Activated CD8-positive, alpha-beta memory T cell treated with anti-CD3 and anti-CD28 coated beads, Interleukin-2, amount 50 U/mL, for 48 hours (primary cell): Measurements from ENCODE around the gene ZC3H12D.
"Not testable (repeated sequence)": the region's sequence is repeated elsewhere in the genome, so short reads cannot be mapped to it uniquely, and the experiment has no call there.

Experiments
- DNase-seq: peaks from one replicate; pipeline ENCODE4 v3.0.0-alpha.2; 2020

Gene ZC3H12D

GRCh38 chr6:149457316-149457884 is 27.4 kb downstream of the ZC3H12D start:
- no peak for DNase-seq

DNA sequence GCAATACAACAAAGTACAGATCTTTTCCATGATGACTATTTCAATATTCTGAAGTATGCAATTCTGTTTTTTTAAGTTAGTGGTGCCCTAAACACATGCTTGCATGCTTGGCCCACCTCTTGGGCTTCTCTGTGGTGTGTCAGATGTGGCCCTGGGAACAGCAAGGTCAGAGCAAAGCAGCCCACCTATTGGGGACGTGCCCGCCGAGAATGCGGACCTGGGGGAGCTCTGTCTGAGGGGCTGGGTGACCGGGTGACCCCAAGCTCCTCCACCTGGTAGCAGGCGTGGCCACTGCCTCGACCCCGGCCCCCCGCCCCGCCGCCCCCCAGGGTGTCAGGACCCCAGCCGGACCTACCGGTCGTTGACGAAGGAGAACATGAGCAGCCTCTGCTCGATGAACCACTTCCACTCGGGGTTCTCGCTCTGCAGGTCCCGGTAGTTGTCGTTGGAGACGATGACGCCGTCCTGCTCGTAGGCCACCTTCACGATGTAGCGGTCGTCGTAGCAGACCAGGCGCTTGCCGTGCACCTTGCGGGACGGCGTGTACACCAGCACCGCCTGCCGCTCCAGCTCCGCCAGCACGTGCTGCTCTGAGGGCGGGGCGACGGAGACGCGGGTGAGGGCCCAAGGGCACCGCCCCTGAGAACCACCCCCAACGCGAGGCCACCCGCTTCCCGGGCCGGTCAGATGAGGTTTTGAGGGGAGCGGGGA is 28.3 kb downstream of the ZC3H12D start:
- no peak for DNase-seq

DNA sequence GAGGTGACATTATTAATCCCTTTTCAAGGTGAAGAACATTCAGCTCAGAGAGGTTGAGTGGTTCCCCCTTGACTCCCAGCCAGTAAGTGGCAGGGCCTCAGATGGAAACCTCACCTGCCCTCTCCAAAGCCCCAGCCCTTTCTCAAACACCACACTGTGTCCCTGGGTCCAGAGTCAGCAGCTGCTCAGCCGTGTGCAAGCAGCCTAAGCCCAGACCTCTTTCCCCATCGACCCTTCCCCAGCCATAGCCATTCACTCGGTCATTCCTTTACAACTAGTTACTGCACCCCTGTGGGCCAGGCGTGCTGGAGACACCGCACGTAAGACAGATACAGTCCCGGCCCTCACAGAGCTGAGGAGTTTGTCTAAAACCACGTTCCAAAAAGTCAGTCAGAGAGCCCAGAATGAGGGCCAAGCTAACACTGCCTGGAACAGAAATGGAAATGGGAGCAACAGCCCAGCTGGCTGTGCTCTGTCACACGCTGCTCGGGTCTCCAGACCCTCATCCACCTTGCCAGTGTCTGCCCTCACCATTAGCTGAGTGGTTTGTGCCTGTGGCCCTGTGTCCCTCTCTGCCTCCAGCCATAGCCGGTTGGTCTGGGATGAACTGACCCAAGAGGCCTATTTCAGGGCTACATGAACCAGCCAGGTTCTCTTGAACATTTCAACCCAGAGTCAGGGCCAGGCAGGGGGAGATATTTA is 29.6 kb downstream of the ZC3H12D start:
- no peak for DNase-seq

DNA sequence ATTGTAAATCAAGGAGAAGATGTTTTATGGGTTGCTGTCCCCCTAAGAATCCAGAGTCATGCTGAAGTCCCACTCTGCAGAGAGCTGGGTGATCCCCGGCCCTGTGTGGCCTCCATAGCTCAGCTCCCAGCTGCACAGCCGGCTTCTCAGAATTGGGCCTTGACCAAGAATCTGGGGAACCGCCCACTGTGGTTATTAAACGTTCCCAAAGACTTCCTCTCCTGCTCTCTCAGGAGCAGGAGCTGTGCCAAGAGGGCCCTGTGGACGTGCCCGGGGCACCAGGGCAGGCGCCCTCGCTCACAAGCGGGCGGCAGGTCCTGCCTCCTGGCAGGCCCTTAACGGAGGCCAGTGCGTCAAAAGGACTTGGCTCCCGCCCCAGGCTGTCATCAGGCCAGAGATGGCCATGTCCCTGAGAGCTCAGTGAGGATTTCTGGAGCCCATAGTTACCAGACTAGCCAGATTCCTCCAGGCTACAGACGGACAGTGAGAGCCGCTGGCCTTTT is 30.4 kb downstream of the ZC3H12D start:
- no peak for DNase-seq

DNA sequence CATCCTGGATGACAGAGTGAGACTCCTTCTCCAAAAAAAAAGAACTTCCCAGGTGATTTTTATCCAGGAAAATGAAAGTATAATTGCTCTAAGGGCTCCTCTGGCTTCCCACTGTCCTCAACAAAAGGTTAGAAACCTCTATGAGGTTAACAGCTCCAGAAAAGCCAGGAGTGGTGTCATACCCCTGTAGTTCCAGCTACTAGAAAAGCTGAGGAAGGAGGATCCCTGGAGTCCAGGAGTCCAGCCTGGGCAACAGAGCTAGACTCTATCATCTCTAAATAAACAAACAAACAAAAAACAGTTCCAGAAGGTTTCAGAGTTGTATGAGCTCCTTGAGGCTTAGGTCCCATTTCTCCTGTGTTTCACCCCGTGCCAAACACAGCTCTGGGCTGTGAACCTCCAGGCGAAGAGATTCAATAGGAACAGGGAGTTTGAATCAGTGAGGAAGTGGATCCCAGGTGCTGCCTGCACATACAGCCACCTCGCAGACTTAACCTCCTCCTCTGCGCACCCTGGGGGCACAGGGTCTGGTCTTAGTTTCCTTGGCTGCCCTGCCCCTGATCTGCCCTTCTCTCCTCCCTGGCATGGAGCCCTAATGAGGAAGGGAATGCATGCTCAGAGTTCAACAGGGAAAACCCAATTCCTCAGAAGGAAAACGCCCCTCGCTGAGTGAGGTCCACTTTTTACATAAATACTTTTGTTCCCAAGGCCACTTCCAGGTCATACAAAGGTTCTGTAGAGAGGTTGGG is 31.0 kb downstream of the ZC3H12D start:
- DNase-seq: no peak

DNA sequence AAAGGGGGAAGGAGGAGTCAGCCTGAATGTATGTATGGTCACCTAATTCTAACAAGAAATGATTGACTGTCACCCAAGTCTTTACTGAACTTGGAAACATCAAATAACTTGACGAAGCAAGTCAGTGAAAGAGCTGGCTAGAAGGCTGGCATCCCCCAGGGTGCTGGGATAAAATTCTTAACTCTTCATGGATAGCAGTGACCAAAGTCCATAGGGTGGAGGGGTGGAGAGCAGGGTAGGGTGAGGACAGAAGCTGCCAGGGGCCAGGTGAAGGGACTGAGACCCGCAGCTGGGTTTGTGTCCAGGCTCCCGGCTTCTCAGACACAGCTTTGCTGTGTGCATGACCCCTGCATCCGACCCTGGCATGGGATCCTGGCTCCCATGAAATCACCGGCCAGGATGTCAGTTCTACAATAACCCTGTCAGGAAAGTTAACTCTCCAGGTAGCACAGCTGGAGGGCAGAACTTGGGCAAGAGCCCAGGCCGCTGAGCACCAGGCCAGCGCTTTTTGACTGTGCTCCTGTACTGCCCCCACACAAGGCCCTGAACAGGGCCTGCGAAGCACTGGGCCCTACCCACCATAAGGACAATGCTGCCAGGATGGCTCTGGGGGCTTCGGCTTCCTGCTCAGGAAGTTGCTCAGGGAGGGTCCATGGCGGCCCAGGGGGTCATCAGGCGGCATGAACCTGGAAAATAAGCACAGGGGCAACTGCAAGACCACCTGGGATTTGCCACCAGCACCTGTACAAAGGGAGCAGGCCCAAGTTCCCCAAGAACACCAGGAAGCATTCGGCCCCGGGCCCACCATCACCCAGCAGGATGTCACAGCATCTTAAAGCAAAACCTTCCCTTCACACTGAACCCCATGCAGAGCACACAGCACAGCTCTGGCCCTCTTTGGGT is 32.5 kb downstream of the ZC3H12D start:
- no peak for DNase-seq

GRCh38 chr6:149451376-149452036 is 33.3 kb downstream of the ZC3H12D start:
- no peak for DNase-seq

- DNase-seq: no peak
Observed at GRCh38 chr6:149450679-149451375, 34.0 kb downstream of the ZC3H12D start.

DNA sequence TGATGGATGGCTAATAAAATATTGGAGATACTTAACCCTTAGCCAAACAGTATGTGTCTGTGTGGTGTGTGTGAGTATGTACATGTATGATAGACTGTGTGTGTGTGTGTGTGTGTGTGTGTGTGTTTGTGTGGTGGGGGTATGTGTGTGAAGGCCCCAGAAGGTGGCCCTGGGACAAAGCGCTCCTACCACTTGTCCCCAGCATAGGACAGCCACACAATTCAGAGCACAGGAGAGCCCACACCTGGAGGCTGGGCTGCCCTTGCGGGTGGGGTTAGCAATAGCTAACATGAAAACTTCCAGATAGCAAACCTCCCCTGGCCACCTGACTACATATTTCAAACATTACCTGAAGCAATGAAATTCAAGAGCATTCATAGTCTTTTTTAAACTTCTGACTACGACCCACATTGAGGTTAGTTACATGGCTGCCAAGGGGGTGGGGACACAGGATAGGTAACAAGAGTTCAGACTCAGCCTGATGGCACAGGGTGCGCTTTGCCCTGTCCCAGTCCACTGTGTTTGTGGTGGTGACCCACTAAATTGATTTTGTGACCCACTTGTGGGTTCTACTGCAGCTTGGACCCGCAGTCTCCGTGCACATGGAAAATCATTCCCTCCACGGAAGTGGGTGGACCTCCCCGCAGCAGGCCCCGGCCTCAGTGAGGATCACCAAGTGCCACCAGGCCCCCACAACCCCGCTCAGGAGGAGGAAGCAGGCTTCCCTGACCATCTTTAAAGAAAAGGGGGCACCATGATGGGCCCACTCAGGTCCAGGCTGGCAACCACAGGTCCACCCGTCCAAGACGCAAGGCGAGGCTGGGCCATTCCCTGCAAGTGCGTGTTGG is 34.8 kb downstream of the ZC3H12D start:
- DNase-seq: no peak

DNA sequence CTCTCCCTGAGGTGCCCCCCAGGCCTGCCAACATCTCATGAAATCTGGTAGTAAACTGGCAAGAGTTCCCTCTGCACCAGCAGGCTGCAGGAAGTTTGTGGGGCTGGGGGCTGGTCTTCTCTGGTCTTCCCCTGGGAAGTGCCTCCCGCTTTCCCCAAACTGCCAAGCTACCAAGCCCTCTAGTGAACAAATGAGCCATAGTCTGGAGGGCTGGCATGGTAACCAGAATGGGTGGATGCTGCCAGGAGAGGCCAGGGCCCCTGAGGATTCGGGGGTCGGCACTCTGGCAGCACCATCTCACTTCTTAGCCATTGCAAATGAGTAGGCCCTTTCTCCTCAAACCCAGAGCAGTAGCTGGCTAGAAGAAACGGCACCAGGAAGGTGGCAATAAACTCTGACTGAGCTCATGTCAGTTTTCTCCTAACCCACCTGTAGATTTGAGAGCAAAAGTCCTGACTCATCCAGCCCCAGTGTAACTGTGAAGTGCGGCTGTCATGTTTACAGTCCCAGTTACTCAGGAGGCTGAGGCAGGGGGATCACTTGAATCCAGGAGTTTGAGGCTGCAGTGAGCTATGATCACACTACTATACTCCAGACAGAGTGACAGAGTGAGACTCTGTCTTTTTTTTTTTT is 35.9 kb downstream of the ZC3H12D start:
- no peak for DNase-seq

DNA sequence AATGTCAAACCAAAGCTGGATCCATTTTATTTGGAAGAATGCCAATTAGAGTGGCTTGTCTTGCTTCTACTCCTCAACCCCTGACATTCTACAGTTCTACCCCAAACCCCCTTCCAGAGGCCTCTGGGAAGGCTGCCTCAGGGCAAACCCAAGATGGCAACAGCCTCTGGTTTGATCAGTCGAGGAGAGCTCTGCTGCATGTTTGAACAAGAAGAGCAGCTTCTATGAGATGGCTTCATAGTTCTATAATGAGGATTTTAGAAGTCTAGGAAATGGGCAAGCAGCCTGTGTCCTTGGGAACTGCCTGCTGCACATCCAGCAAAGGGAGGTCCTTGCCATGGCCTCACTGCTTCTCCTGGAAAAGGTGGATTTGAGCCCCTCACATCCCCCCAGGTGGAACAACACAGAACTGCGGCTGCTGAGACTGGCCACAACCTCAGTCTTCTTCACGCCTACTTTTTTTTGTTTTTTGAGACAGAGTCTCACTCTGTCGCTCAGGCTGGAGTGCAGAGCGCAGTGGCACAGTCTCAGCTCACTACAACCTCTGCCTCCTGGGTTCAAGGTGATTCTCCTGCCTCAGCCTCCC is 37.9 kb downstream of the ZC3H12D start:
- DNase-seq: no peak

- no peak for DNase-seq
Observed at GRCh38 chr6:149445573-149445972, 39.2 kb downstream of the ZC3H12D start.

DNA sequence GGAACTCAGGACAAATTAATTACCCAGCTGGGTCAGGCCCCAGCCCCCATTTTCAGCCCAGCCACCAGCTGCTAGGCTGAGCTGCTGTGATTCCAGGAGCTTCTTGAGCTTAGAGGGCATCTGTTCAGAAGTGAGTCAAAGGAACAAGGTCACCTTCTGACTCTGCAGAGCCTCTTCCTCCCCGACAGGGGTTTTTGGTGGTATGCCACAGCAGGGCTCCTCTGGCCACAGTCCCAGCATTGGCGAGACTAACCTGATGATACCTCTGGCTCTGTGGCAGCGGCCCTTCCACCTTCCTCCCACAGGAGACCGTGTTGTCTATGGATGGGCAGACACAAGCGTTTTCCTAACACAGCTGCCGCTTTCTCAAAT is 39.7 kb downstream of the ZC3H12D start:
- DNase-seq: no peak

- DNase-seq: not testable (repeated sequence)
Observed at GRCh38 chr6:149444360-149445094, 40.3 kb downstream of the ZC3H12D start.

DNA sequence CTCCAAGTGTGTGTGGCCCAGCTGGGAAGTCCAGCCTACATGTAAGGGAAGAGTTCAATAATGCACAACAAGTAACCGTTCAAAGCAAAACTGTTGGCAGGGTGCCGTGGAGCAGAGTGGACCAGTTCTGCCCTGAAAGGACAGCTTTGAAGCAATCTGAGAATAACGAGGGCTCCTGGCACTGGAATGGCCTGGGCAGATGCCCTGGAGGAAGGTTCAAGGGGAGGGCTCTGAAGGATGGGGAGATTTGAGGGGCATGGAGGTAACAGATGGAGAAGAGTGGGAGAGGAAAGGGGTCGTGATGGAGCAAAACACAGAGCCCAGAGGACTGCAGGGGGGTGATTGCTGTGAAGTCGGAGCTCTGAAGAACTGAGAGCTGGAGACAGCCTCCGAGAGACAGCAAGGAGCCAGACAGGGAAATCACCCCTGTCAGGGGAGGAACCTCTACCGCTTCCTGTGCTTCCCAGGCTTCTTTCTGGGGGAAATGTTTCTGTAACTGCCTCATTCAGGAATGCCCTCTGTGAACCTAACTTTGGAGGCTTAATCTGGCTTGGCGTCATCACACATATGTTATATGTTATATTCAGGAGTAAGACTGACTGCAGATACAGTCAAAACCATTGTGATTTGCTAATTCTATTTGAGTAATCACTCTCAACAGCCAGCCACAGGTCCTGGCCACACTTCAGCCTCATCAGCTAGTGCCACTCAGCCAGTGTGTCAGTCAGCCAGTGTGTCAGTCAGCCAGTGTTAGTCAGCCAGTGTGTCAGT is 41.2 kb downstream of the ZC3H12D start:
- no peak for DNase-seq

GRCh38 chr6:149441740-149442139 is 43.1 kb downstream of the ZC3H12D start:
- DNase-seq: no peak
